DMS 273 treated with DMSO at 0.1 percent for 48 hours (cell line): Measurements from ENCODE around the gene PPP1R3D.
"Not testable (repeated sequence)": the region's sequence is repeated elsewhere in the genome, so short reads cannot be mapped to it uniquely, and the experiment has no call there.

ENCODE experiments used
- DNase-seq: peaks from one replicate; lab custom pipeline; 2025; lab: John Stamatoyannopoulos, UW

Gene PPP1R3D

GRCh38 chr20:59920944-59921343 lies 19.2 kb downstream of the PPP1R3D start:
- DNase-seq: no peak

GRCh38 chr20:59912609-59913008 lies 27.5 kb downstream of the PPP1R3D start:
- no peak for DNase-seq

DNA sequence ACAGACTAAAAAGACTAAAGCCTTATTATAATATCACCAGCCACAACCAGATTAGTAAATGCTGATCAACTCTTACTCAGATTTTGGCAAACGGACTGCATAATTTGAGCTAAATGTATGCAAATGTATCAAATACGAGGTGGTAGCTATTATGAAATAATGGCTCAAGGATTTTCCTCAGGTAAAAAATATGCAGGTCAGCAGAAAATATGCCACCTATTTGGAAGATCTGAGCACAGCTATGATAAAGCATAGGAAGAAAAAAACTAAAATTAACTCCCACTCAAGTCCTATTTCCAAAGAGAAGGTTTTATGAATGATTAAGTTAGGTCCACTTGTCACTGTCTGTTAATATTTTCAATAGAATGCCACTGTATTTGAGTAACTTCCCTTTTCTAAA lies 29.1 kb downstream of the PPP1R3D start:
- no peak for DNase-seq

DNA sequence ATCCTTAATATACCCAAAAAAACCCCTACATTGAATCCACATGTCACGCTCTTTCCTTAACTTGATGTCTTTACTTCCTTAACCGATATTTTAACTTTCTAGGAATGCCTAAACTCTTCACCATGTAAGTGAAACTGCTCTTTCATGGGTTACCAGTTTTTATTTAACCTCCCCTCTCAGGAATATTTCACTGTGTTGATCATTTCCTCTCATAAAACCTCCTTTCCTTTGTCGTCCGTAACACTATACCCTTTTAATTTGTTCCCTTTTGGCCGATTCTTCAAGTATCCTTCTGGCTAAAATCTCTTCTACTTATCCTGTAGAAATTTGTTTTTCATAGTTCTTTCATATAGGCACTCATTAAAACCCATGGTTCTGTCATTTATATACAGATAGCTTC lies 31.2 kb downstream of the PPP1R3D start:
- DNase-seq: no peak

DNA sequence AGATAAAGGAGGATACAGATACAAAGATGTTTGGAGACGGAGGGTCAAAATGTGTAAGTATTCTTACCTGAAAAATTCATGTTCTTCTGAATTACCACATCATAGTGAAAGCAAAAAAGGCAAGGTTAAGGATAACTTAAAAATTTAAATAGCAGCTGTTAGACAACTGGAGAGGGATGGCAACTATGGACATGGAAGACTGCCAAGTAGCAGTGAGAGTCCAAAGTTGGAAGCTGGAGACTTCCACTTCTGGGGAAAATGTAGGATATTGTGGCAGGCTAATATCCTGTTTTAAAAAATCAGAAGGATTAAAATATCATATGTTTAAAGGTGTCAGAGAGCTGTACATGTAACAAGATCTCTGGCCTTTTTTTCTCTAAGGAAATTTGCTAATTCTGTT lies 36.5 kb downstream of the PPP1R3D start:
- DNase-seq: no peak

DNA sequence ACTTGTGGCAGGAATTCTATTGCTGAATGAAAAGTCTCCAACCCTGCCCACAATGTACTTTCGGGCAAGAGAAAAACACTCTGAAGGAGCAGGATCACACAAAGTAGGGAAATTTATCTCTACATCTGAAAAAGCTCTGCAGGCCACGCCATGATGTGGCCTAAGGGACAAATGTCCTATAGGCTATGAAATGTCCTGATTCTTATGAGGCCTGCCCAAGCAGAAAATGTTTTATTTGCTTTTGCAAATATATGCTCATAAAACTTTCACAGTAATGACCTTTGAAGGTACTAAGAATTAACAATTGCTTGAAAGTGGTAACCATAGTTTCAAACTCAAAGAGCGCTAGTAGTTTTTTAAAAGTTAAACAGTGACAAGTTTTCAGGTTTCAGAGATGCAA lies 37.6 kb downstream of the PPP1R3D start:
- no peak for DNase-seq

DNA sequence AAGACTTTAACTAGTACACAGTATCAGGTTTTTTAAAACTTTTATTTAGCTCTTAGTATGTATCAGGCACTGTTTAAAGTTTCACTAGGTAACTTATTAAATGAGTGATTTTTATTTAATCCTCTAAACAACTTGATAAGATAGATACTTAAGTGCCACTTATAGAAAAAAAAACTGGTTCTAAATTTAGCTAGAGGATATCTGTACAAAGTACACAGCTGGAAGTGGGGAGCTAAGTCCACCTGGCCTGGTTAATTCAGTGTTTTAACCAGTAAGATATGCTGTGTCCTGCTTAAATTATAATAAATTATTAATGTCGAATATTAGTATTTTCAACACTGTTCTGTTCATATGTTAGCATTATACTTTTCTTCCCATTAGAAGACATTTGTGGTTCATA lies 44.2 kb downstream of the PPP1R3D start:
- DNase-seq: no peak

- no peak for DNase-seq
Measured at GRCh38 chr20:59891581-59891980, 48.5 kb downstream of the PPP1R3D start.

DNA sequence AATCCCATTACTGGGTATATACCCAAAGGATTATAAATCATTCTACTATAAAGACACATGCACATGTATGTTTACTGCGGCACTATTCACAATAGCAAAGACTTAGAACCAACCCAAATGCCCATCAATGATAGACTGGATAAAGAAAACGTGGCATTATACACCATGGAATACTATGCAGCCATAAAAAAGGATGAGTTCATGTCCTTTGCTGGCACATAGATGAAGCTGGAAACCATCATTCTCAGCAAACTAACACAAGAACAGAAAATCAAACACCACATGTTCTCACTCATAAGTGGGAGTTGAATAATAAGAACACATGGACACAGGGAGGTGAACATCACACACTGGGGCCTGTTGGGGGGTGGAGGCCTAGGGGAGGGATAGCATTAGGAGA lies 50.1 kb downstream of the PPP1R3D start:
- DNase-seq: not testable (repeated sequence)

DNA sequence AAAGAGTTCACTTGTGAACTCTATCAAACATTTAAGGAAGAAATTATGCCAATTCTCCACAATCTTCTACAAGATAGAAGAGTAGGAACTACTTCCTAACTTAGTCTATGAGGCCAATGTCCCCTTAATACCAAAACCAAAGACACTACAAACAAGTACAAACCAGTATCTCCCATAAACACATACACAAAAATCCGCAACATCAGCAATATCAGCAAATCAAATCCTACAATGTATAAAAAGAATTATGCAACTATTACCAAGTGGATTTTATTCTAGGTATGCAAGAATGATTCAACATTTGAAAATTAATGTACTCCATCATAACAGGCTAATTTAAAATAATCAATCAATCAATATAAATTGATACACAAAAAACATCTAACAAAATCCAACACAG lies 52.1 kb downstream of the PPP1R3D start:
- DNase-seq: no peak
